Fibroblast of the conjunctiva (primary cell): Measurements from ENCODE around the gene CATSPERE.
A peak's percentile ranks its signal among the peaks of the same experiment; 100 is the strongest.
"Not testable (repeated sequence)": the region's sequence is repeated elsewhere in the genome, so short reads cannot be mapped to it uniquely, and the experiment has no call there.

Source experiments
- DNase-seq: peaks from one replicate; pipeline ENCODE4 v3.0.0-alpha.2; 2010; ENCODE audit warnings: low read depth

CATSPERE gene

GRCh38 chr1:244636488-244637259 is 175.6 kb downstream of the CATSPERE start:
- no peak for DNase-seq

GRCh38 chr1:244639561-244639960 is 178.5 kb downstream of the CATSPERE start:
- no peak for DNase-seq

- no peak for DNase-seq
These were observed 179.8 kb downstream of the CATSPERE start for GRCh38 chr1:244640917-244641316.

- DNase-seq: no peak
These were observed 181.5 kb downstream of the CATSPERE start for GRCh38 chr1:244642526-244642925.

GRCh38 chr1:244642988-244643387 is 181.9 kb downstream of the CATSPERE start:
- DNase-seq: no peak

GRCh38 chr1:244645414-244645813 is 184.3 kb downstream of the CATSPERE start:
- no peak for DNase-seq

- no peak for DNase-seq
These were observed 184.8 kb downstream of the CATSPERE start for GRCh38 chr1:244645890-244646289.

GRCh38 chr1:244647819-244648218 is 186.7 kb downstream of the CATSPERE start:
- no peak for DNase-seq

- DNase-seq: no peak
These were observed 191.0 kb downstream of the CATSPERE start for GRCh38 chr1:244651956-244652622.

GRCh38 chr1:244652623-244653438 is 191.8 kb downstream of the CATSPERE start, which contains the start of gene DESI2:
DESI2 (plus strand) TSS chr1:244653126; CDS start chr1:244653314, 188 bp downstream.
- DNase-seq: peak; percentile 99

- no peak for DNase-seq
These were observed 192.5 kb downstream of the CATSPERE start for GRCh38 chr1:244653439-244654107.

GRCh38 chr1:244654108-244655038 is 193.3 kb downstream of the CATSPERE start:
- no peak for DNase-seq

GRCh38 chr1:244655186-244655585 is 194.1 kb downstream of the CATSPERE start:
- DNase-seq: no peak

GRCh38 chr1:244657421-244657820 is 196.3 kb downstream of the CATSPERE start:
- DNase-seq: no peak

- DNase-seq: no peak
These were observed 198.6 kb downstream of the CATSPERE start for GRCh38 chr1:244659694-244660093.

GRCh38 chr1:244660595-244660994 is 199.5 kb downstream of the CATSPERE start:
- no peak for DNase-seq

- DNase-seq: not testable (repeated sequence)
These were observed 200.7 kb downstream of the CATSPERE start for GRCh38 chr1:244661569-244662312.

- DNase-seq: no peak
These were observed 201.5 kb downstream of the CATSPERE start for GRCh38 chr1:244662599-244662998.

- no peak for DNase-seq
These were observed 203.3 kb downstream of the CATSPERE start for GRCh38 chr1:244664353-244664752.

GRCh38 chr1:244665771-244666217 is 204.7 kb downstream of the CATSPERE start:
- DNase-seq: no peak
